ENCODE data around the gene SUV39H1.
"Not testable (repeated sequence)": the region's sequence is repeated elsewhere in the genome, so short reads cannot be mapped to it uniquely, and the experiment has no call there.

SUV39H1 gene

DNA sequence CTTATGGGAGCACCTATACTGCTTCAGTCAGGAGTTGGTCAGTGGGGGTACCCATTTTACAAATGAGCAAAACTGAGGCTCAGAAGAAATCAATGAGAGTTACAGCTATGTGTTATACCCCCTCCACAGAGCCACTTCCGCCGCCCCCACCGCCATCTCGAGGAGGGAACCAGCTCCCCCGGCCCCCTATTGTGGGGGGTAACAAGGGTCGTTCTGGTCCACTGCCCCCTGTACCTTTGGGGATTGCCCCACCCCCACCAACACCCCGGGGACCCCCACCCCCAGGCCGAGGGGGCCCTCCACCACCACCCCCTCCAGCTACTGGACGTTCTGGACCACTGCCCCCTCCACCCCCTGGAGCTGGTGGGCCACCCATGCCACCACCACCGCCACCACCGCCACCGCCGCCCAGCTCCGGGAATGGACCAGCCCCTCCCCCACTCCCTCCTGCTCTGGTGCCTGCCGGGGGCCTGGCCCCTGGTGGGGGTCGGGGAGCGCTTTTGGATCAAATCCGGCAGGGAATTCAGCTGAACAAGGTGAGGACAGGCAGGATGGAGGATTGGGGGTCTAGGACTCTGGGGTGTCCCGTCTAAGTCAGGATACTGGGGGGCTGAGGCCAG lies 7.9 kb upstream of the SUV39H1 start:
- no peaks in the 10 kb centered on the region for H3K36me3 ChIP-seq (ENCODE audit: control insufficient read depth in 1 of 2, insufficient read depth in 2 of 2, low read length in 2 of 2)
- H3K4me3 ChIP-seq (ENCODE audit: low read depth in 1 of 2, low read length in 2 of 2) = no peak overlapping the region
- H3K27me3 ChIP-seq (ENCODE audit: low read depth, low read length) = no peaks in the 10 kb centered on the region
- no peaks in the 10 kb centered on the region for H3K4me1 ChIP-seq (ENCODE audit: control insufficient read depth in 1 of 2, insufficient read depth in 2 of 2, low read length in 2 of 2)
- no peaks in the 10 kb centered on the region for H3K9me3 ChIP-seq (ENCODE audit: control insufficient read depth in 1 of 2, low read length in 2 of 2)
- no peak overlapping the region for H3K27ac ChIP-seq (ENCODE audit: low read length)

DNA sequence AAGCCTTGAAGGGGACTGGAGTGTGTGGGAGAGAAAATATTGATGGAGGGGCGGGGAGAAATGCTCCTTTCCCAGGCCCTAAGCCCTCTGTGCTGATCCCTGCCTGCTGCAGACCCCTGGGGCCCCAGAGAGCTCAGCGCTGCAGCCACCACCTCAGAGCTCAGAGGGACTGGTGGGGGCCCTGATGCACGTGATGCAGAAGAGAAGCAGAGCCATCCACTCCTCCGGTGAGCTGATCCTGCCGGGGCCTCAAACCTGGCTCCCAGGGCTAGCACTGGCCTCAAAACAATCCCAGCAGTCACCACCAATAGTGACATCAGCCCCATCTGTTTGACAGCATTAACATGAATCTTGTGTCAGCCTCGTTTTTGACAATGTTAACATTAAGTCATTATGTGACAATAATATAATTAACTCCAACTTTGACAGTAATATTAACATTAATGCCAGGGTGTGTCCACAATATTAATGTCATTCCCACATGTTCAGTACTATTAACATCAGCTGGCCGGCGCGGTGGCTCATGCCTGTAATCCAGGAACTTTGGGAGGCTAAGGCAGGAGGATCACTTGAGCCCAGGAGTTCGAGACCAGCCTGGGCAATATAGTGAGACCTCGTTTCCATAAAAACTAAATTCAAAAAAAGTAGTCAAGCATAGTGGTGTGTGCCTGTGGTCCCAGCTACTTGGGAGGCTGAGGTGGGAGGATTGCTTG lies 7.2 kb upstream of the SUV39H1 start:
- Histone ChIP-seq H3K9me3 (ENCODE audit: control insufficient read depth in 1 of 2, low read length in 2 of 2) (no peaks in the 10 kb centered on the region), H3K27ac (ENCODE audit: low read length) (no peak overlapping the region), H3K4me1 (ENCODE audit: control insufficient read depth in 1 of 2, insufficient read depth in 2 of 2, low read length in 2 of 2) (no peaks in the 10 kb centered on the region), H3K36me3 (ENCODE audit: control insufficient read depth in 1 of 2, insufficient read depth in 2 of 2, low read length in 2 of 2) (no peaks in the 10 kb centered on the region), H3K27me3 (ENCODE audit: low read depth, low read length) (no peaks in the 10 kb centered on the region), H3K4me3 (ENCODE audit: low read depth in 1 of 2, low read length in 2 of 2) (no peak overlapping the region)

GRCh38 chrX:48691746-48692145 lies 4.8 kb upstream of the SUV39H1 start:
- H3K27ac ChIP-seq (ENCODE audit: low read length); H3K4me3 ChIP-seq (ENCODE audit: low read depth in 1 of 2, low read length in 2 of 2); H3K9me3 ChIP-seq (ENCODE audit: control insufficient read depth in 1 of 2, low read length in 2 of 2); H3K4me1 ChIP-seq (ENCODE audit: control insufficient read depth in 1 of 2, insufficient read depth in 2 of 2, low read length in 2 of 2); H3K36me3 ChIP-seq (ENCODE audit: control insufficient read depth in 1 of 2, insufficient read depth in 2 of 2, low read length in 2 of 2); H3K27me3 ChIP-seq (ENCODE audit: low read depth, low read length): not testable (repeated sequence)

DNA sequence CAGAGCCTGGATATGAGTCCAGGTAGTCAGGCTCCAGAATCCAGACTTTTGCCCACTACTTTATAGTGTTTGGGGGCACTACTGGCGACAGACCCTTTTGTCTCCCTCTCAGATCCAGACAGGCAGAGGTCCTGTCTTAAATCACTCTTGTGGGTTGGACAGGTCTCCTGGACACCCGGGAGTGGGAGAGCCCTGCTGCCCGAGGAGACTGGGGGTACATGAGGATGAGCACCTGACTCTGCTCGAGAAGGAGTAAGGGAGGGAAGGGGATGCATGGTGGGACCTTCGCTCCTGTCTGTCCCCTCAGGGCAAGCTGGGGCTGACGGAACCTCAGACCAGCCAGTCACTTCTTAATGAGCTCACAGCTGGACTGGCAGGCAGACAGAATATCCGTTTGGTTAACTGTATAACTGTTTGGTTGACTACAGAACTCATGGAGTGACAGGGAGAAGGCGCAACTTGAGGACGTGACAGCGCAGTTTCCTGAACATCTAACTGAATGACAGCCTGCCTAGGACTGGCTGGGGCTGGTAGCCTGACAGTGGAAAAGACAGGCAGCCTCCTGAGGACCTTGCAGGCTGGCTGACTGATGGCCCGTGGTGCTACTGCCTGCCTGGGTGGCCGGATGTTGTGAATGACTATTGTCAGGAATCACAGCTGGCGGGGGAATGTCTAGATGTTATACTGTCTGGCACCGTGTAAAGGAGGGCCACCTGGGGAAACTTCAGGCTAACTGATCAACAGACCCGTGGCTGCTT lies 1.6 kb upstream of the SUV39H1 start:
- peaks cover 0 to 3% of the 10 kb centered on the region in 2 donors for H3K36me3 ChIP-seq (ENCODE audit: control insufficient read depth in 1 of 2, insufficient read depth in 2 of 2, low read length in 2 of 2)
- H3K27ac ChIP-seq (ENCODE audit: low read length) = no peak overlapping the region
- no peaks in the 10 kb centered on the region for H3K27me3 ChIP-seq (ENCODE audit: low read depth, low read length)
- H3K4me3 ChIP-seq (ENCODE audit: low read depth in 1 of 2, low read length in 2 of 2) = no peak overlapping the region
- H3K4me1 ChIP-seq (ENCODE audit: control insufficient read depth in 1 of 2, insufficient read depth in 2 of 2, low read length in 2 of 2) = peaks cover 0 to 6% of the 10 kb centered on the region in 2 donors
- H3K9me3 ChIP-seq (ENCODE audit: control insufficient read depth in 1 of 2, low read length in 2 of 2) = no peaks in the 10 kb centered on the region

DNA sequence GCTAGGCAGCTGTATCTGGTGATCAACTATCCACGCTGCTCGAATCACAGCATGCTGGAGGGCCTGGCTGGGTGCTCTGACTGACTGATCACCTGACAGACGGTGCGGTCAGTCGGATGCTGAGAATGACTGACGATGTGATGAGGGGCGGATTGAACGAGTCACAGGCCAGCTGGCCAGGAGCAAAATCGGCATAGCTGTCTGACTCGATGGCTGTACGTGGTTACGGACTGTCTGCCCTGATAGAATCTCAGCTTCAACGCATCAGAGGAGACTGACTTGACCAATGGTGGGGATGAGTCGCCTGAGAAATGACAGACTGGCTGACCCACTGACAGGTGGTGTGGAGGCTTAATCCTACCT lies 1.0 kb upstream of the SUV39H1 start:
- Histone ChIP-seq H3K36me3 (ENCODE audit: control insufficient read depth in 1 of 2, insufficient read depth in 2 of 2, low read length in 2 of 2) (peaks cover 0 to 3% of the 10 kb centered on the region in 2 donors), H3K4me3 (ENCODE audit: low read depth in 1 of 2, low read length in 2 of 2) (peak overlapping the region; percentile 60 to 66), H3K27me3 (ENCODE audit: low read depth, low read length) (no peaks in the 10 kb centered on the region), H3K4me1 (ENCODE audit: control insufficient read depth in 1 of 2, insufficient read depth in 2 of 2, low read length in 2 of 2) (peaks cover 0 to 6% of the 10 kb centered on the region in 2 donors), H3K9me3 (ENCODE audit: control insufficient read depth in 1 of 2, low read length in 2 of 2) (no peaks in the 10 kb centered on the region), H3K27ac (ENCODE audit: low read length) (peak overlapping the region; percentile 71)

DNA sequence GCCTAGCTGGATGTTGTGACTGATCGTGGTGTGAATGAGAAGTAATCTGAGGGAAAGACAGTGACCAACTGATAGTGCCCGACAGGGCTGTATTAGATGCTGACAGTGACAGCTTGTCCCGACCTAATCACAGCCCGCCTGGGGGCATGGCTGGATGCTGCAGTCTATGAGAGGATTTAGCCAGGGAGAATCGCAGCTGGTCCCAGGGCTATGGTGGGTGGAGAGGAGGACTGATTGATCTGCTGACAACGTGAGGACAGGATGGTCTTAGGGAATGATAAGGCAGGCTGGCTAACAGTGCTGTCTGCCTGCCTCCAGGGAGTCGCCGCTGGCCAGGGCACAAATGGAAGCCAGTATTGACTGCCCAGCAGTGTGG lies 621 bp upstream of the SUV39H1 start:
- Histone ChIP-seq H3K27me3 (ENCODE audit: low read depth, low read length) (no peaks in the 10 kb centered on the region), H3K36me3 (ENCODE audit: control insufficient read depth in 1 of 2, insufficient read depth in 2 of 2, low read length in 2 of 2) (peaks cover 3 to 6% of the 10 kb centered on the region in 2 donors), H3K4me1 (ENCODE audit: control insufficient read depth in 1 of 2, insufficient read depth in 2 of 2, low read length in 2 of 2) (peaks cover 0 to 6% of the 10 kb centered on the region in 2 donors), H3K4me3 (ENCODE audit: low read depth in 1 of 2, low read length in 2 of 2) (peak overlapping the region; percentile 60 to 66), H3K9me3 (ENCODE audit: control insufficient read depth in 1 of 2, low read length in 2 of 2) (no peaks in the 10 kb centered on the region), H3K27ac (ENCODE audit: low read length) (peak overlapping the region; percentile 71)

- Histone ChIP-seq H3K4me1 (ENCODE audit: control insufficient read depth in 1 of 2, insufficient read depth in 2 of 2, low read length in 2 of 2) (peaks cover 0 to 6% of the 10 kb centered on the region in 2 donors), H3K27me3 (ENCODE audit: low read depth, low read length) (no peaks in the 10 kb centered on the region), H3K36me3 (ENCODE audit: control insufficient read depth in 1 of 2, insufficient read depth in 2 of 2, low read length in 2 of 2) (peaks cover 14 to 15% of the 10 kb centered on the region in 2 donors), H3K4me3 (ENCODE audit: low read depth in 1 of 2, low read length in 2 of 2) (peak overlapping the region; percentile 33 to 66), H3K27ac (ENCODE audit: low read length) (no peak overlapping the region), H3K9me3 (ENCODE audit: control insufficient read depth in 1 of 2, low read length in 2 of 2) (no peaks in the 10 kb centered on the region)
Observed at GRCh38 chrX:48696909-48697727, 584 bp downstream of the SUV39H1 start.

GRCh38 chrX:48698306-48698705 lies 1.8 kb downstream of the SUV39H1 start:
- no peaks in the 10 kb centered on the region for H3K9me3 ChIP-seq (ENCODE audit: control insufficient read depth in 1 of 2, low read length in 2 of 2)
- no peaks in the 10 kb centered on the region for H3K27me3 ChIP-seq (ENCODE audit: low read depth, low read length)
- H3K36me3 ChIP-seq (ENCODE audit: control insufficient read depth in 1 of 2, insufficient read depth in 2 of 2, low read length in 2 of 2) = peaks cover 14 to 15% of the 10 kb centered on the region in 2 donors
- H3K4me3 ChIP-seq (ENCODE audit: low read depth in 1 of 2, low read length in 2 of 2) = no peak overlapping the region
- H3K27ac ChIP-seq (ENCODE audit: low read length) = no peak overlapping the region
- H3K4me1 ChIP-seq (ENCODE audit: control insufficient read depth in 1 of 2, insufficient read depth in 2 of 2, low read length in 2 of 2) = peaks cover 0 to 6% of the 10 kb centered on the region in 2 donors

- Histone ChIP-seq H3K4me3 (ENCODE audit: low read depth in 1 of 2, low read length in 2 of 2) (no peak overlapping the region), H3K9me3 (ENCODE audit: control insufficient read depth in 1 of 2, low read length in 2 of 2) (no peaks in the 10 kb centered on the region), H3K4me1 (ENCODE audit: control insufficient read depth in 1 of 2, insufficient read depth in 2 of 2, low read length in 2 of 2) (peaks cover 0 to 6% of the 10 kb centered on the region in 2 donors), H3K27me3 (ENCODE audit: low read depth, low read length) (no peaks in the 10 kb centered on the region), H3K27ac (ENCODE audit: low read length) (no peak overlapping the region), H3K36me3 (ENCODE audit: control insufficient read depth in 1 of 2, insufficient read depth in 2 of 2, low read length in 2 of 2) (peaks cover 14 to 15% of the 10 kb centered on the region in 2 donors)
Observed at GRCh38 chrX:48700246-48700645, 3.7 kb downstream of the SUV39H1 start.

- Histone ChIP-seq H3K9me3 (ENCODE audit: control insufficient read depth in 1 of 2, low read length in 2 of 2) (no peaks in the 10 kb centered on the region), H3K4me1 (ENCODE audit: control insufficient read depth in 1 of 2, insufficient read depth in 2 of 2, low read length in 2 of 2) (peaks cover 0 to 6% of the 10 kb centered on the region in 2 donors), H3K36me3 (ENCODE audit: control insufficient read depth in 1 of 2, insufficient read depth in 2 of 2, low read length in 2 of 2) (peaks cover 14 to 15% of the 10 kb centered on the region in 2 donors), H3K27ac (ENCODE audit: low read length) (no peak overlapping the region), H3K4me3 (ENCODE audit: low read depth in 1 of 2, low read length in 2 of 2) (no peak overlapping the region), H3K27me3 (ENCODE audit: low read depth, low read length) (no peaks in the 10 kb centered on the region)
Observed at GRCh38 chrX:48700951-48701653, 4.6 kb downstream of the SUV39H1 start.
